Measurements from ENCODE around the gene RHOH.

DNA sequence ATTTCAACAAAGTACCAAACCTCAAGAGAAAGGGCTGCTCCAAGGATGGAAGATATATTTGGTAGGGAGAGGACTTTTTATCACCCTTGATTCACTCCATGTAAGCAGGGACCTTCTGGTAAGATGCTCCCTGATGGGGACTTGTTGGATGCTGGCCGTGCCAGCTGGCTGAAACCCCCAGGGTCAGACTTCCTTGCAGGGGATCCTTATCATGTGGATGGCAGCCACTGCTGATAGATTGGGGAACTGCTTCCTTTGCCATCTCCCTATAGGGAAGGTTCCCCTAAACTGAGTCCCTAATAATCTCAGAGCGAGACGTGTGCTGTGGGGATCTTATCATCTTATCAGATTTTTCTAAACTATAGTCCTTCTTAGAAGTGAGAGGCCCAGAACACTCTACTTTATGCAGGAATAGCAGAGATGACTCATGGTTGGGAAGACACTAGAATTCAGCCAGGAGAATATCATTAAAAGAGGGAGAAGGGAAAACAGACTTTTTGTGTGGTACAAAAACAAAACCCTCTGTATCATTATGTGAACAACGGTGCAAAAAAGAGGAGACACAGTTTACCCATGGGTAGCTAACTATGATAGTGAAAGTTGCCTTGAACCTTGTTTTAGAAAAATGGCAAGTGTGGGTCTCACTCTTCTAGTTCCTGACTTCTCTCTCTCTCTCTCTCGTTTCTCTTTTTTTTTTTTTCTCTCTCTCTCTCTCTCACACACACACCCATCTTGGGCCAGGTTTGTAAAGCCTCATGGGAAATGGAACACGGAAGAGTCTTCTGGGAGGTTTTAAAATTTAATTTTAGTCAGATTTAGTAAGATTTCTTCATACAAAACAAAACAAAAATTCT is 16.1 kb downstream of the RHOH start:
- TF ChIP-seq EZH2 (IDR thresholded peaks at IDR 0.05; ENCODE audit: borderline replicate concordance, low read length) = no peak
- no peak for TF ChIP-seq CTCF (conservative IDR thresholded peaks at IDR 0.05 in 1 of 2, IDR thresholded peaks at IDR 0.05 in 1 of 2; ENCODE audit: extremely low read depth in 1 of 2, insufficient read depth in 1 of 2, low read depth in 1 of 2, low read length in 2 of 2)
